ENCODE data around the gene FGF1.

The FGF1 gene

GRCh38 chr5:142679744-142680143 lies 6.1 kb downstream of the FGF1 start:
- no peaks in the 10 kb centered on the region for H3K9me3 ChIP-seq (replicated peaks; ENCODE audit: low read length)
- H3K27me3 ChIP-seq (ENCODE audit: control insufficient read depth, insufficient read depth, low read length): no peaks in the 10 kb centered on the region
- H3K4me2 ChIP-seq (ENCODE audit: low read length): no peak overlapping the region
- H3K4me3 ChIP-seq (ENCODE audit: low read length): no peak overlapping the region
- H3K4me1 ChIP-seq (ENCODE audit: control insufficient read depth, insufficient read depth, low read length): peaks cover 31% of the 10 kb centered on the region
- no peak overlapping the region for H3K9ac ChIP-seq (ENCODE audit: low read depth, low read length)
- no peaks in the 10 kb centered on the region for H3K36me3 ChIP-seq (ENCODE audit: insufficient read depth, low read length)

GRCh38 chr5:142678529-142678928 lies 7.4 kb downstream of the FGF1 start:
- Histone ChIP-seq H3K9ac (ENCODE audit: low read depth, low read length) (no peak overlapping the region), H3K4me1 (ENCODE audit: control insufficient read depth, insufficient read depth, low read length) (peaks cover 34% of the 10 kb centered on the region), H3K4me2 (ENCODE audit: low read length) (no peak overlapping the region), H3K9me3 (replicated peaks; ENCODE audit: low read length) (no peaks in the 10 kb centered on the region), H3K36me3 (ENCODE audit: insufficient read depth, low read length) (no peaks in the 10 kb centered on the region), H3K27me3 (ENCODE audit: control insufficient read depth, insufficient read depth, low read length) (no peaks in the 10 kb centered on the region), H3K4me3 (ENCODE audit: low read length) (no peak overlapping the region)

GRCh38 chr5:142677198-142677597 lies 8.7 kb downstream of the FGF1 start:
- H3K4me1 ChIP-seq (ENCODE audit: control insufficient read depth, insufficient read depth, low read length): peaks cover 37% of the 10 kb centered on the region

GRCh38 chr5:142676318-142676717 lies 9.6 kb downstream of the FGF1 start:
- Histone ChIP-seq H3K36me3 (ENCODE audit: insufficient read depth, low read length) (no peaks in the 10 kb centered on the region), H3K27me3 (ENCODE audit: control insufficient read depth, insufficient read depth, low read length) (no peaks in the 10 kb centered on the region), H3K4me2 (ENCODE audit: low read length) (no peak overlapping the region), H3K9ac (ENCODE audit: low read depth, low read length) (no peak overlapping the region), H3K4me1 (ENCODE audit: control insufficient read depth, insufficient read depth, low read length) (peaks cover 41% of the 10 kb centered on the region), H3K9me3 (replicated peaks; ENCODE audit: low read length) (no peaks in the 10 kb centered on the region), H3K4me3 (ENCODE audit: low read length) (no peak overlapping the region)

More at GRCh38 chr5:142677198-142677597, 8.7 kb downstream of the FGF1 start:
- no peak overlapping the region for H3K4me3 ChIP-seq (ENCODE audit: low read length)
- no peak overlapping the region for H3K4me2 ChIP-seq (ENCODE audit: low read length)
- no peaks in the 10 kb centered on the region for H3K36me3 ChIP-seq (ENCODE audit: insufficient read depth, low read length)
- H3K27me3 ChIP-seq (ENCODE audit: control insufficient read depth, insufficient read depth, low read length): no peaks in the 10 kb centered on the region
- no peaks in the 10 kb centered on the region for H3K9me3 ChIP-seq (replicated peaks; ENCODE audit: low read length)
- H3K9ac ChIP-seq (ENCODE audit: low read depth, low read length): no peak overlapping the region

- H3K4me1 ChIP-seq (ENCODE audit: control insufficient read depth, insufficient read depth, low read length): peaks cover 47% of the 10 kb centered on the region
- peak overlapping the region; percentile 35 for H3K9ac ChIP-seq (ENCODE audit: low read depth, low read length)
- peak overlapping the region; percentile 25 for H3K4me2 ChIP-seq (ENCODE audit: low read length)
- H3K4me3 ChIP-seq (ENCODE audit: low read length): no peak overlapping the region
- no peaks in the 10 kb centered on the region for H3K27me3 ChIP-seq (ENCODE audit: control insufficient read depth, insufficient read depth, low read length)
- no peaks in the 10 kb centered on the region for H3K36me3 ChIP-seq (ENCODE audit: insufficient read depth, low read length)
- H3K9me3 ChIP-seq (replicated peaks; ENCODE audit: low read length): no peaks in the 10 kb centered on the region
These were observed 11.1 kb downstream of the FGF1 start for GRCh38 chr5:142674531-142675469.

- peak overlapping the region; percentile 52 for H3K4me2 ChIP-seq (ENCODE audit: low read length)
- H3K4me1 ChIP-seq (ENCODE audit: control insufficient read depth, insufficient read depth, low read length): peaks cover 47% of the 10 kb centered on the region
- no peaks in the 10 kb centered on the region for H3K27me3 ChIP-seq (ENCODE audit: control insufficient read depth, insufficient read depth, low read length)
- H3K9me3 ChIP-seq (replicated peaks; ENCODE audit: low read length): no peaks in the 10 kb centered on the region
- H3K4me3 ChIP-seq (ENCODE audit: low read length): peak overlapping the region; percentile 14
- peak overlapping the region; percentile 32 for H3K9ac ChIP-seq (ENCODE audit: low read depth, low read length)
- no peaks in the 10 kb centered on the region for H3K36me3 ChIP-seq (ENCODE audit: insufficient read depth, low read length)
These were observed 14.1 kb downstream of the FGF1 start for GRCh38 chr5:142671801-142672200.

DNA sequence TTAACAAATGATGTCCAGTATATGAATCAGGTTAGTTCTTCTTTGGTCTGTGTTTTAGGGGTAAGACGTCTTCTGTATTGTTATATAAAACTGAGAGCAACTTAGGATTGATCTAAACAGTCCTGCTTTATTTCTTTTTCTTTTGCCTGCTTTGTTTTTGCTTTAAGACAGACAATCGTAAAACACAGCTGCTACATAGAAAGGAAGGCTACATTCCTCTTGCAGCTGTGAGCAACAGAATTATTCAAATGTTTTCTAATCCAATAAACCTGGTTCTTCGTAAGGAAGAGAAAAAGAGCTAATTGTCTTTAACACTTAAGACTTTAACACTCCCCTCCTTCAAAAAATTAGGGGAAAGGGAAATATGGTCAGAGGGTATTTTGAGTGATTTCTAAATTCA lies 14.6 kb downstream of the FGF1 start:
- H3K9me3 ChIP-seq (replicated peaks; ENCODE audit: low read length): no peaks in the 10 kb centered on the region
- H3K4me3 ChIP-seq (ENCODE audit: low read length): peak overlapping the region; percentile 14
- H3K9ac ChIP-seq (ENCODE audit: low read depth, low read length): peak overlapping the region; percentile 32
- H3K4me2 ChIP-seq (ENCODE audit: low read length): peak overlapping the region; percentile 52
- no peaks in the 10 kb centered on the region for H3K27me3 ChIP-seq (ENCODE audit: control insufficient read depth, insufficient read depth, low read length)
- H3K4me1 ChIP-seq (ENCODE audit: control insufficient read depth, insufficient read depth, low read length): peaks cover 52% of the 10 kb centered on the region
- H3K36me3 ChIP-seq (ENCODE audit: insufficient read depth, low read length): no peaks in the 10 kb centered on the region

DNA sequence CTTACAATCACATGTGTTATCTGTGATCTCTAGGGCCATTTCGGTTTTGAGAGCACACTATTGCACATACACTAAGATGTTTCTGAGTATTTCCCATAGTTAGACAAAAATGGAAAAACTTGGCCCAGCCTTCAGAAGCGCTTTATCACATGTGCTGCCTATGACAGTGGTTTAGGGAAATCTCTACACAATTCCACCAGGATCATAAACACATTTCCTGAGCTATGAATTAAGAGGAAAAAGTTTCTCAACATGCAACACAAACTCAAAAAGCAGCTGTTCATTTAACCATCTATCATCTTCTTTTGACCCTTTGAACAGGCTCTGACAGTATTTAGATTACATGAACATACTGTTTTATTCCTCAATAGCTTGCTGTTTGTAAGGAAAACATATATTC lies 15.1 kb downstream of the FGF1 start:
- peak overlapping the region; percentile 21 for H3K9ac ChIP-seq (ENCODE audit: low read depth, low read length)
- H3K9me3 ChIP-seq (replicated peaks; ENCODE audit: low read length): no peaks in the 10 kb centered on the region

DNA sequence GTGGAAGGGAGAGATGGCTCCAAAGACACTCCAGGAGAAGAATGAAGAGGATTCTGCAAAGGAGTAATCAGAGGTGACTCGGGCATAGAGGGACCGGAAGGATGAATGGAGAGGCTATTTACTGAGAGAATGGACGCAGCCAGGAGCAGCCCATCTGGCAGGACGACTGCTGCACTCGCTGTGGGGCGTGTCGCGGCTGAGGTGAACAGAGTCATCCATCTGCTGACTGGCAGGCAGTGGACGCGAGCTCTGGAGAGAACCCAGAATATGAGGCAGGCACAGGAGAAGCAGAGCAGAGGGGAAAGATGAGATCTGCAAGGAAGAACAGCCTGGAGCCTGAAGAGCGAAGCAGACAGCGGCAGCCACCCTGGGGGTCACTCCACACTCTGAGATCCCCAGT lies 16.4 kb downstream of the FGF1 start:
- Histone ChIP-seq H3K9me3 (replicated peaks; ENCODE audit: low read length) (no peaks in the 10 kb centered on the region), H3K4me1 (ENCODE audit: control insufficient read depth, insufficient read depth, low read length) (peaks cover 52% of the 10 kb centered on the region), H3K4me2 (ENCODE audit: low read length) (no peak overlapping the region), H3K27me3 (ENCODE audit: control insufficient read depth, insufficient read depth, low read length) (no peaks in the 10 kb centered on the region), H3K4me3 (ENCODE audit: low read length) (no peak overlapping the region), H3K9ac (ENCODE audit: low read depth, low read length) (no peak overlapping the region), H3K36me3 (ENCODE audit: insufficient read depth, low read length) (no peaks in the 10 kb centered on the region)

More for the DNA sequence above, 15.1 kb downstream of the FGF1 start:
- no peaks in the 10 kb centered on the region for H3K36me3 ChIP-seq (ENCODE audit: insufficient read depth, low read length)
- no peaks in the 10 kb centered on the region for H3K27me3 ChIP-seq (ENCODE audit: control insufficient read depth, insufficient read depth, low read length)
- no peak overlapping the region for H3K4me2 ChIP-seq (ENCODE audit: low read length)
- peaks cover 54% of the 10 kb centered on the region for H3K4me1 ChIP-seq (ENCODE audit: control insufficient read depth, insufficient read depth, low read length)
- no peak overlapping the region for H3K4me3 ChIP-seq (ENCODE audit: low read length)

GRCh38 chr5:142668336-142668735 lies 17.6 kb downstream of the FGF1 start:
- no peak overlapping the region for H3K4me2 ChIP-seq (ENCODE audit: low read length)
- H3K27me3 ChIP-seq (ENCODE audit: control insufficient read depth, insufficient read depth, low read length): no peaks in the 10 kb centered on the region
- H3K9me3 ChIP-seq (replicated peaks; ENCODE audit: low read length): no peaks in the 10 kb centered on the region
- peaks cover 44% of the 10 kb centered on the region for H3K4me1 ChIP-seq (ENCODE audit: control insufficient read depth, insufficient read depth, low read length)
- H3K4me3 ChIP-seq (ENCODE audit: low read length): no peak overlapping the region
- no peak overlapping the region for H3K9ac ChIP-seq (ENCODE audit: low read depth, low read length)
- H3K36me3 ChIP-seq (ENCODE audit: insufficient read depth, low read length): no peaks in the 10 kb centered on the region

DNA sequence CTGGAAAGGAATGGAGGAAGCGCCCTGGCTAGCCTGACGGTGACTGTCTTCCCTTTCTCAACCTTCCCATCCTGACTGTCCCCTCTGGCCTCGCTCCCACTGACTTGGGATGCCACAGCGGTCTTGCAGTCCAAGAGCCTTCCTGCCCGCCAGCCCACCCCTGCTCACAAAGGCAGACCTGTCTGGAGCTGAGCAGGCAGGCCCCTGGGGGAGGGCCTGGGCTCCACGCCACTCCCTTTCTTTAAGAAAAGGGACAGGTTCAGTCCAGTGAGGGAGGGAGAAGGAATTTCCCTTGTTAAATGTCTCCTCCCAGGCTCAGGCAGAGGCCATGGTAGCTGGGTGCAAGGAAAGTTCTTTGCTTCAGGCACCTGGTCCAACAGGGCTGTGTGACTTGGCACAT lies 18.1 kb downstream of the FGF1 start:
- Histone ChIP-seq H3K4me1 (ENCODE audit: control insufficient read depth, insufficient read depth, low read length) (peaks cover 44% of the 10 kb centered on the region), H3K27me3 (ENCODE audit: control insufficient read depth, insufficient read depth, low read length) (no peaks in the 10 kb centered on the region), H3K9me3 (replicated peaks; ENCODE audit: low read length) (no peaks in the 10 kb centered on the region), H3K36me3 (ENCODE audit: insufficient read depth, low read length) (no peaks in the 10 kb centered on the region), H3K4me2 (ENCODE audit: low read length) (no peak overlapping the region), H3K4me3 (ENCODE audit: low read length) (no peak overlapping the region), H3K9ac (ENCODE audit: low read depth, low read length) (no peak overlapping the region)

DNA sequence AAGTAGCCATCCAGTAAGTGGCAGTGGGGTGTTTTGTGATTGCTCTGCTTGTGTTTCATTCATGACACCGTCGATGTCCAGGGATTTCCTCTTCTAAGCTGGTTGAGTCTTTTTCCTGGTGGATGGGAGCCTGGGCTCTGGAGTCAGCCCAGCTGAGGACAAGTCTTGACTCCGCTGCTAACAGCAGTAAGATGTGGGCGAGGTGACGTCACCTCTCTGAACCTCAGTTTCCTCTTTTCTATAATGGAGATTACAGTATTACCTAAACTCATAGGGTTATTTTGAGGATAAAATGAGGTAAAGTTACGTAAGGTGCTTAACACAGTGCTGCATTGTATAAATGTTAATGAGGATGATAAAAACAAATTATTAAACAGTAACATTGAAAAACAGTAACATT lies 21.3 kb downstream of the FGF1 start:
- H3K4me3 ChIP-seq (ENCODE audit: low read length): no peak overlapping the region
- H3K9me3 ChIP-seq (replicated peaks; ENCODE audit: low read length): no peaks in the 10 kb centered on the region
- no peak overlapping the region for H3K9ac ChIP-seq (ENCODE audit: low read depth, low read length)
- no peaks in the 10 kb centered on the region for H3K27me3 ChIP-seq (ENCODE audit: control insufficient read depth, insufficient read depth, low read length)
- no peaks in the 10 kb centered on the region for H3K36me3 ChIP-seq (ENCODE audit: insufficient read depth, low read length)
- peaks cover 16% of the 10 kb centered on the region for H3K4me1 ChIP-seq (ENCODE audit: control insufficient read depth, insufficient read depth, low read length)
- H3K4me2 ChIP-seq (ENCODE audit: low read length): no peak overlapping the region
